ENCODE measurements around the gene TNNT3. TPM values are rescaled to one million over a fixed set of nuclear protein-coding genes. Genes with fewer than 3 reads are reported as not detected.
A peak's percentile ranks its signal among the peaks of the same experiment; 100 is the strongest.

Gene TNNT3
- total RNA-seq: under 1 TPM in 1 of 2 donors, not detected in 1; 0.72 TPM

- Histone ChIP-seq H3K27me3 (no peaks in the 10 kb centered on the region), H3K9ac (ENCODE audit: low read depth in 2 of 2, low read length in 2 of 2) (no peak within 1 kb of the TSS), H3K27ac (no peak within 1 kb of the TSS), H3K36me3 (no peaks in the 10 kb centered on the region), H3K9me3 (no peaks in the 10 kb centered on the region), H3K4me1 (no peaks in the 10 kb centered on the region), H3K4me3 (no peak within 1 kb of the TSS)
- intact Hi-C loops (cut with DNase I): no loop called here
- DNase-seq: no peak
- no peak for TF ChIP-seq CTCF (IDR thresholded peaks at IDR 0.05)
These were observed at the start of gene TNNT3 for GRCh38 chr11:1919391-1920127. Gene TNNT3 (plus strand): TSS chr11:1919703. CDS start chr11:1922875, 3,172 bp downstream.

GRCh38 chr11:1870326-1870696 lies 49.2 kb upstream of the TNNT3 start:
- intact Hi-C loops (cut with DNase I): no loop called here
- Histone ChIP-seq H3K9ac (ENCODE audit: low read depth in 2 of 2, low read length in 2 of 2) (peak overlapping the region; percentile 3 to 58), H3K9me3 (no peaks in the 10 kb centered on the region), H3K4me1 (no peaks in the 10 kb centered on the region), H3K27me3 (no peaks in the 10 kb centered on the region), H3K36me3 (no peaks in the 10 kb centered on the region), H3K4me3 (peak overlapping the region; percentile 15), H3K27ac (peak overlapping the region; percentile 57)
- no peak for DNase-seq
- TF ChIP-seq CTCF (IDR thresholded peaks at IDR 0.05): no peak

- Histone ChIP-seq H3K27me3 (no peaks in the 10 kb centered on the region), H3K36me3 (no peaks in the 10 kb centered on the region), H3K9ac (ENCODE audit: low read depth in 2 of 2, low read length in 2 of 2) (peak overlapping the region; percentile 40 to 58), H3K4me3 (peak overlapping the region; percentile 15), H3K9me3 (no peaks in the 10 kb centered on the region), H3K27ac (peak overlapping the region; percentile 57), H3K4me1 (no peaks in the 10 kb centered on the region)
- intact Hi-C loops (cut with DNase I): no loop called here
- no peak for TF ChIP-seq CTCF (IDR thresholded peaks at IDR 0.05)
- no peak for DNase-seq
These were observed 48.6 kb upstream of the TNNT3 start for GRCh38 chr11:1870721-1871466.

GRCh38 chr11:1871531-1871930 lies 48.0 kb upstream of the TNNT3 start:
- peak overlapping the region; percentile 40 to 58 for H3K9ac ChIP-seq (ENCODE audit: low read depth in 2 of 2, low read length in 2 of 2)
- H3K9me3 ChIP-seq: no peaks in the 10 kb centered on the region
- peak overlapping the region; percentile 15 for H3K4me3 ChIP-seq
- H3K27me3 ChIP-seq: no peaks in the 10 kb centered on the region
- intact Hi-C loops (cut with DNase I): no loop called here
- H3K4me1 ChIP-seq: no peaks in the 10 kb centered on the region
- H3K36me3 ChIP-seq: no peaks in the 10 kb centered on the region
- no peak for TF ChIP-seq CTCF (IDR thresholded peaks at IDR 0.05)
- DNase-seq: no peak
- H3K27ac ChIP-seq: peak overlapping the region; percentile 57

GRCh38 chr11:1872267-1872985 lies 47.1 kb upstream of the TNNT3 start:
- no peak for DNase-seq

More at GRCh38 chr11:1872267-1872985, 47.1 kb upstream of the TNNT3 start:
- H3K36me3 ChIP-seq: no peaks in the 10 kb centered on the region
- H3K27ac ChIP-seq: no peak overlapping the region
- H3K27me3 ChIP-seq: no peaks in the 10 kb centered on the region
- TF ChIP-seq CTCF (IDR thresholded peaks at IDR 0.05): no peak
- H3K9ac ChIP-seq (ENCODE audit: low read depth in 2 of 2, low read length in 2 of 2): peak overlapping the region in 1 of 2 donors; percentile 24
- H3K9me3 ChIP-seq: no peaks in the 10 kb centered on the region
- intact Hi-C loops (cut with DNase I): no loop called here
- no peaks in the 10 kb centered on the region for H3K4me1 ChIP-seq
- H3K4me3 ChIP-seq: no peak overlapping the region
